Transverse colon (tissue), 4 donors: ENCODE results near the gene ACBD6.

Experiments
- CTCF ChIP-seq, 5 experiments: fragments of 200-600 bp in 3 of 5; fragments of 450-650 bp in 2 of 5; sonication (generic) in 3 of 5; IDR thresholded peaks; 1 replicate in 2 of 5; 2 replicates in 3 of 5; pipeline ENCODE4 v1.5.1; 2016 to 2017; ENCODE audit warnings: antibody characterized with exemption in 5 of 5, inconsistent platforms in 3 of 5, mild to moderate bottlenecking in 2 of 5, moderate library complexity in 1 of 5
- POLR2AphosphoS5 ChIP-seq, 3 donors: sonication (generic); formaldehyde crosslinking; IDR thresholded peaks; one replicate each; pipeline ENCODE4 v1.6.1; 2016; ENCODE audit warnings: antibody characterized with exemption in 3 of 3

- TF ChIP-seq CTCF (IDR thresholded peaks at IDR 0.05) (no peak), POLR2AphosphoS5 (IDR thresholded peaks at IDR 0.05) (no peak)
Measured at GRCh38 chr1:180254496-180254819, 247.9 kb downstream of the ACBD6 start.
